G401 (cell line): ENCODE data around the gene OR1C1. TPM values are rescaled to one million over a fixed set of nuclear protein-coding genes. Genes with fewer than 3 reads are reported as not detected.
"Not testable (repeated sequence)": the region's sequence is repeated elsewhere in the genome, so short reads cannot be mapped to it uniquely, and the experiment has no call there.

Source experiments
- DNase-seq: peaks from one replicate; pipeline ENCODE4 v3.0.0-alpha.2; 2015; ENCODE audit warnings: low spot score
- in situ Hi-C: cut with HindIII; loops from 2 replicates; pipeline ENCODE4 v1.10.0; 2016; ENCODE audit warnings: low sequenced_read_pairs, mixed read lengths
- total RNA-seq: library from RNA; depleted of rRNA; stranded (reverse); fragments of >200 nt; shearing (Covaris generic); gene quantifications from 2 replicates; pipeline ENCODE4 v1.2.3, GENCODE V29; 2014; rRNA removed

The OR1C1 gene
- total RNA-seq: not detected in 2 replicates

- in situ Hi-C loops: no loop called here
- no peak for DNase-seq
These were observed at the start of gene OR1C1 for GRCh38 chr1:247760456-247760855. TSS of gene OR1C1 (minus strand) at chr1:247760556. CDS start at chr1:247758406, 2,150 bp downstream.

- no peak for DNase-seq
- in situ Hi-C loops: no loop called here
These were observed 37.2 kb upstream of the OR1C1 start for GRCh38 chr1:247797518-247797917.

- DNase-seq: no peak
- in situ Hi-C loops: no loop called here
These were observed 9.2 kb upstream of the OR1C1 start for GRCh38 chr1:247769603-247770002.

GRCh38 chr1:247754311-247754710 is 6.0 kb downstream of the OR1C1 start:
- in situ Hi-C loops: not testable (repeated sequence)

GRCh38 chr1:247749870-247750269 is 10.5 kb downstream of the OR1C1 start:
- DNase-seq: no peak
- in situ Hi-C loops: no loop called here

More at GRCh38 chr1:247754311-247754710, 6.0 kb downstream of the OR1C1 start:
- not testable (repeated sequence) for DNase-seq

- in situ Hi-C loops: no loop called here
- DNase-seq: no peak
These were observed 12.3 kb downstream of the OR1C1 start, which contains the start of gene OR14A2 for GRCh38 chr1:247748041-247748440. TSS of gene OR14A2 (minus strand) at chr1:247748141.

GRCh38 chr1:247747616-247748015 is 12.7 kb downstream of the OR1C1 start:
- in situ Hi-C loops: no loop called here
- no peak for DNase-seq

- in situ Hi-C loops: no loop called here
These were observed 13.9 kb downstream of the OR1C1 start for GRCh38 chr1:247746391-247746935.

GRCh38 chr1:247742215-247742760 is 18.1 kb downstream of the OR1C1 start:
- DNase-seq, in situ Hi-C loops: not testable (repeated sequence)

More at GRCh38 chr1:247746391-247746935, 13.9 kb downstream of the OR1C1 start:
- DNase-seq: no peak

- DNase-seq: no peak
- in situ Hi-C loops: no loop called here
These were observed 18.6 kb downstream of the OR1C1 start for GRCh38 chr1:247741756-247742155.

GRCh38 chr1:247740721-247741120 is 19.6 kb downstream of the OR1C1 start:
- no peak for DNase-seq
- in situ Hi-C loops: no loop called here

GRCh38 chr1:247738315-247738714 is 22.0 kb downstream of the OR1C1 start, which contains the start of gene OR14K1:
TSS of gene OR14K1 (plus strand) at chr1:247738615. CDS start at chr1:247738615, 0 bp downstream.
- DNase-seq: no peak
- in situ Hi-C loops: no loop called here

- in situ Hi-C loops: no loop called here
- DNase-seq: no peak
These were observed 39.1 kb downstream of the OR1C1 start for GRCh38 chr1:247721222-247721621.

GRCh38 chr1:247716546-247716945 is 43.8 kb downstream of the OR1C1 start, which contains the start of gene OR6F1:
TSS of gene OR6F1 (minus strand) at chr1:247716646. CDS start at chr1:247712755, 3,891 bp downstream.
- DNase-seq: no peak
- in situ Hi-C loops: no loop called here

- in situ Hi-C loops: no loop called here
- DNase-seq: no peak
These were observed 46.6 kb downstream of the OR1C1 start for GRCh38 chr1:247713753-247714152.

- in situ Hi-C loops, DNase-seq: not testable (repeated sequence)
These were observed 49.7 kb downstream of the OR1C1 start for GRCh38 chr1:247710681-247711080.

Other genes starting within 250 kb of the OR1C1 start
- not detected in 2 replicates for gene OR2C3, start 224.1 kb downstream of the OR1C1 start, total RNA-seq
- gene GCSAML, start 211.4 kb downstream of the OR1C1 start, total RNA-seq: not detected in 2 replicates
- not detected in 2 replicates for gene OR2G2, start 172.2 kb downstream of the OR1C1 start, total RNA-seq
- gene OR2G3, start 155.0 kb downstream of the OR1C1 start, total RNA-seq: not detected in 2 replicates
- not detected in 2 replicates for gene OR13G1, start 80.8 kb downstream of the OR1C1 start, total RNA-seq
- gene OR6F1, start 43.9 kb downstream of the OR1C1 start, total RNA-seq: not detected in 2 replicates
- gene OR14K1, start 21.9 kb downstream of the OR1C1 start, total RNA-seq: not detected in 2 replicates
- gene OR14A2, start 12.4 kb downstream of the OR1C1 start, total RNA-seq: not detected in 2 replicates
- not detected in 2 replicates for gene OR14A16, start 63.6 kb upstream of the OR1C1 start, total RNA-seq
- not detected in 2 replicates for gene OR11L1, start 81.3 kb upstream of the OR1C1 start, total RNA-seq
- gene TRIM58, start 96.6 kb upstream of the OR1C1 start, total RNA-seq: not detected in 2 replicates
- gene OR2W3, start 135.0 kb upstream of the OR1C1 start, total RNA-seq: not detected in 2 replicates
- not detected in 2 replicates for gene OR2T8, start 159.7 kb upstream of the OR1C1 start, total RNA-seq
- gene OR2AJ1, start 164.3 kb upstream of the OR1C1 start, total RNA-seq: not detected in 2 replicates
- not detected in 2 replicates for gene OR2L8, start 188.3 kb upstream of the OR1C1 start, total RNA-seq
- not detected in 2 replicates for gene OR2AK2, start 204.7 kb upstream of the OR1C1 start, total RNA-seq